PFSK-1 (cell line): ENCODE data around the gene ADAM17.

ENCODE experiments used
- FOXP2 ChIP-seq: optimal IDR thresholded peaks from 2 replicates; pipeline ENCODE3; 2011; ENCODE audit warnings: borderline replicate concordance, control low read depth, inconsistent platforms; ENCODE audit not compliant: insufficient read depth; ENCODE audit errors: extremely low read length, extremely low read depth
- POLR2AphosphoS5 ChIP-seq: IDR thresholded peaks from 2 replicates; pipeline ENCODE4 v1.6.1; 2012; ENCODE audit warnings: low read depth, mild to moderate bottlenecking, control low read depth, low read length, moderate library complexity
- SIN3A ChIP-seq: IDR thresholded peaks from 2 replicates; pipeline ENCODE4 v1.6.1; 2012; ENCODE audit warnings: mild to moderate bottlenecking, low read length, moderate library complexity, borderline replicate concordance; ENCODE audit not compliant: insufficient read depth
- TAF1 ChIP-seq: IDR thresholded peaks from 2 replicates; pipeline ENCODE4 v1.6.1; 2012; ENCODE audit warnings: low read length, control low read depth, borderline replicate concordance; ENCODE audit not compliant: insufficient read depth
- TF ChIP-seq, protein P1 (sequence below), 2 experiments: IDR thresholded peaks; 2 replicates each; pipeline versions ENCODE4 v1.6.1 to v1.8.0; 2011 to 2012; ENCODE audit warnings: low read depth in 2 of 2, low read length in 2 of 2, control low read depth in 1 of 2, inconsistent platforms in 1 of 2, mild to moderate bottlenecking in 1 of 2, moderate library complexity in 1 of 2; ENCODE audit not compliant: insufficient read depth in 1 of 2

ADAM17 gene

DNA sequence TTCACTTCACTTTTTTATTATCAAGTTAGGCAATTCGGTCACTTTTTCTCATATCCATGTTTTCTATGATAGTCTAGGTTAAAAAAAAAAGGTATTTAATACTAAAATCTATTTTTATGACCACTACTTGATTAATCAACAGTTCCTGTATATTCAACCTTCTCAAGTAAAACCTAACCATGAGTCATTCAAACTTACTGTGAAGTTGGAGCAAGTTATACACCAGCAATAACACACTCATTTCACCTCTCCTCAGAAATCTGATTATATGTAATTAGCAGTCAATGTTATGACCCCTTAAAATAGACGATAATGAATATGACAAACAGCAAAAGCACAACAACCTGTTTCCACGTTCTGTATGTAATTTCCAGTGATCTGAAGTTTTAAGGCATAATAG lies 35.0 kb upstream of the ADAM17 start:
- TF ChIP-seq FOXP2 (no peak), SIN3A (no peak), TAF1 (no peak), POLR2AphosphoS5 (no peak)
- TF ChIP-seq, protein P1, sequence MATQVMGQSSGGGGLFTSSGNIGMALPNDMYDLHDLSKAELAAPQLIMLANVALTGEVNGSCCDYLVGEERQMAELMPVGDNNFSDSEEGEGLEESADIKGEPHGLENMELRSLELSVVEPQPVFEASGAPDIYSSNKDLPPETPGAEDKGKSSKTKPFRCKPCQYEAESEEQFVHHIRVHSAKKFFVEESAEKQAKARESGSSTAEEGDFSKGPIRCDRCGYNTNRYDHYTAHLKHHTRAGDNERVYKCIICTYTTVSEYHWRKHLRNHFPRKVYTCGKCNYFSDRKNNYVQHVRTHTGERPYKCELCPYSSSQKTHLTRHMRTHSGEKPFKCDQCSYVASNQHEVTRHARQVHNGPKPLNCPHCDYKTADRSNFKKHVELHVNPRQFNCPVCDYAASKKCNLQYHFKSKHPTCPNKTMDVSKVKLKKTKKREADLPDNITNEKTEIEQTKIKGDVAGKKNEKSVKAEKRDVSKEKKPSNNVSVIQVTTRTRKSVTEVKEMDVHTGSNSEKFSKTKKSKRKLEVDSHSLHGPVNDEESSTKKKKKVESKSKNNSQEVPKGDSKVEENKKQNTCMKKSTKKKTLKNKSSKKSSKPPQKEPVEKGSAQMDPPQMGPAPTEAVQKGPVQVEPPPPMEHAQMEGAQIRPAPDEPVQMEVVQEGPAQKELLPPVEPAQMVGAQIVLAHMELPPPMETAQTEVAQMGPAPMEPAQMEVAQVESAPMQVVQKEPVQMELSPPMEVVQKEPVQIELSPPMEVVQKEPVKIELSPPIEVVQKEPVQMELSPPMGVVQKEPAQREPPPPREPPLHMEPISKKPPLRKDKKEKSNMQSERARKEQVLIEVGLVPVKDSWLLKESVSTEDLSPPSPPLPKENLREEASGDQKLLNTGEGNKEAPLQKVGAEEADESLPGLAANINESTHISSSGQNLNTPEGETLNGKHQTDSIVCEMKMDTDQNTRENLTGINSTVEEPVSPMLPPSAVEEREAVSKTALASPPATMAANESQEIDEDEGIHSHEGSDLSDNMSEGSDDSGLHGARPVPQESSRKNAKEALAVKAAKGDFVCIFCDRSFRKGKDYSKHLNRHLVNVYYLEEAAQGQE (IDR thresholded peaks at IDR 0.05; ENCODE audit: insufficient read depth in 1 of 2, low read depth in 2 of 2, low read length in 2 of 2) = no peak

DNA sequence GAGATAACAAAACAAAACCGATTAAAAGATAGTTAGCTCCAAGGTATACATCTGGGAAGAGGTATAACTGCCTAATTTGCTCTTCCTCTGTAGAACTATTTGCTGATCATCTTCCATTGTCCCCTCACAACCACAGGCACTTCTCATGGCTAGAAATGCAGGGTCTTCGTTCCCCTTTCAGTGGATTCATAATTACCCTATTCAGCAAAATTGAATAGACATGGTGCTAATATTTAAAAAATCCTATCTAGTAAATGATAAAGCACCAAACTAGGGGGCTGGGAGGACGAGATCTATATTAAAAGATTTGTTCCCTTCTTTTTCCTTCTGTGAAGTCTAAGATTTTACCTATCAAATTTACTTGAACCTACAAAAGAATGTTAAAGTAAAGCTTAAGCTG lies 30.8 kb upstream of the ADAM17 start:
- no peak for TF ChIP-seq TAF1
- no peak for TF ChIP-seq POLR2AphosphoS5
- no peak for TF ChIP-seq FOXP2
- TF ChIP-seq, protein P1 (IDR thresholded peaks at IDR 0.05; ENCODE audit: insufficient read depth in 1 of 2, low read depth in 2 of 2, low read length in 2 of 2) = no peak
- no peak for TF ChIP-seq SIN3A

DNA sequence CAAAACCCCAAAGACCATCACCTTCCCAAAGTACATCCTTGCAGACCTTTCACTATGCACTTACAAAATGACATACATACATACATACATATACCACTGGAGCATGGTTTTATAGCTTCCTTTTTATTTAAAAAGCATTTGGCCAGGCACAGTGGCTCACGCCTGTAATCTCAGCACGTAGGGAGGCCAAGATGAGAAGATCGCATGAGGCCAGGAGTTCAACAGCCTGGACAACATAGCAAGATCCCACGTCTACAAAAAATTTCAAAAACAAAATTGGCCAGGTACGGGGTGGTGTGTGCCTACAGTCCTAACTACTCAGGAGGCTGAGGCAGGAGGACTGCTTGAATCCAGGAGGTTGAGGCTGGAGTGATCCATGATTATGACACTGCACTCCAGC lies 29.9 kb upstream of the ADAM17 start:
- TF ChIP-seq POLR2AphosphoS5 (no peak), SIN3A (no peak), FOXP2 (no peak), TAF1 (no peak)
- TF ChIP-seq, protein P1 (IDR thresholded peaks at IDR 0.05; ENCODE audit: insufficient read depth in 1 of 2, low read depth in 2 of 2, low read length in 2 of 2) = no peak

DNA sequence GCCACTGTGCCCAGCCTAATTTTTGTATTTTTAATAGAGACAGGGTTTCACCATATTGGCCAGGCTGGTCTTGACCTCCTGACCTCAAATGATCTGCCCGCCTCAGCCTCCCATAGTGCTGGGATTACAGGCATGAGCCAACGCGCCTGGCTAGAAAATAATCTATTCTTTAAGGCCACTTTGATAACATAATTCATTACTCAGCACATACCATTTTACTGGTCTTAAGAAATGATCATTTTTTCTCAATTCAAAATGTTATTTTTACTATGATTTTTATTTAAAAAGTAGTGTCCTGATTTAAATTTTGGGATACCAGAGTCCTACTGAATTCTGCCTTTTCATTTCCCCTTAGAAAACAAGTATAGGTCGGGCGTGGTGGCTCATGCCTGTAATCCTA lies 27.0 kb upstream of the ADAM17 start:
- no peak for TF ChIP-seq SIN3A
- no peak for TF ChIP-seq POLR2AphosphoS5
- TF ChIP-seq, protein P1 (IDR thresholded peaks at IDR 0.05; ENCODE audit: insufficient read depth in 1 of 2, low read depth in 2 of 2, low read length in 2 of 2) = no peak
- TF ChIP-seq TAF1 = no peak
- no peak for TF ChIP-seq FOXP2
